ENCODE data around the gene INTS7. TPM values are rescaled to one million over a fixed set of nuclear protein-coding genes. Genes with fewer than 3 reads are reported as not detected.

The INTS7 gene
- total RNA-seq, 1 experiment from 2014 or later: 45.0 TPM

- Histone ChIP-seq H3K27ac (ENCODE audit: low read depth, low read length, poor library complexity, severe bottlenecking) (no peak overlapping the region), H3K4me3 (ENCODE audit: low read depth, low read length, poor library complexity, severe bottlenecking) (no peak overlapping the region), H3K9me3 (ENCODE audit: low read depth, low read length, poor library complexity, severe bottlenecking) (no peaks in the 10 kb centered on the region), H3K27me3 (replicated peaks; ENCODE audit: insufficient read depth, low read depth, low read length, poor library complexity) (no peaks in the 10 kb centered on the region), H3K4me1 (ENCODE audit: insufficient read depth, low read length, poor library complexity, severe bottlenecking) (no peaks in the 10 kb centered on the region), H3K36me3 (ENCODE audit: insufficient read depth, low read length, poor library complexity, severe bottlenecking) (peaks cover 33% of the 10 kb centered on the region)
- ChIA-PET CTCF (no interaction called here), POLR2A (ENCODE audit: low non-redundant PET) (no interaction called here)
- no peak for DNase-seq (ENCODE audit: low spot score)
- intact Hi-C loops (cut with micrococcal nuclease; ENCODE audit: unreplicated experiment): no loop called here
- no TSS peak for BruUV-seq (replicated peaks)
- TF ChIP-seq CTCF (conservative IDR thresholded peaks at IDR 0.05; ENCODE audit: low read depth, low read length) (no peak), EZH2 (IDR thresholded peaks at IDR 0.05; ENCODE audit: borderline replicate concordance, low read depth, low read length, poor library complexity, severe bottlenecking) (no peak)
These were observed 48.6 kb downstream of the INTS7 start for GRCh38 chr1:211986628-211987254.

DNA sequence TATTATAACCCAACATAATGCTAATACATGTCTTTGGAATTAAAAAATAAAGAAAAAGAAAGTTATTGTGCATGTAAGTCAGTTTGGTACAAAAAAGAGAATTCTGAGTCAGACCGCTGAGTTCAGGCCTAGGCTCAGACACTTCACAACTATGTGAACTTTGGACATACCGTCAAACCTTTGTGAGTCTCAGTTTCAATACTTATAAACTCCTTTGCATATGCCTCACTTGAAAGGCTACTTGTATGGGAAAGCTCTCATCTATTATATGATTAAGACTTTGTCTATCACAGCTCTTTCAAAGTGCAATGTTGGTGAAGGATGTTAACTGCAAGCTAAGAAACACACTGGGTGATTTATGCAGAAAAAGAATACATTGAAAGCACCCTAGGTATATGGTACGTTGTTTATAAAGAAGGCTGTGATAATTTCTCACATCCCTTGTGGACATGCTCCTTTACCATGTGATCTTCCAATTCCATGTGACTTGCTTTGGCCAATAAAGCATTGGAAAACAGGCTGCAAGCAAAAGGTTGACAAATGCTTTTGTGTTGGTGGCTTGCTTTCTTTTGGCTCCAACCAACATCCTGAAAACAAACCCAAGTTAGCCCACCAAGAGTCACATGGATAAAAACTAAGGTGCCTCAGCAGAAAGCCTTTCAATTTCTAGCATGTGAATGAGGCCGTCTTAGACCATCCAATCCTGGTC is 49.6 kb downstream of the INTS7 start:
- H3K27me3 ChIP-seq (replicated peaks; ENCODE audit: insufficient read depth, low read depth, low read length, poor library complexity): no peaks in the 10 kb centered on the region
- no peak overlapping the region for H3K4me3 ChIP-seq (ENCODE audit: low read depth, low read length, poor library complexity, severe bottlenecking)
- ChIA-PET POLR2A (ENCODE audit: low non-redundant PET) (no interaction called here), CTCF (no interaction called here)
- no peaks in the 10 kb centered on the region for H3K9me3 ChIP-seq (ENCODE audit: low read depth, low read length, poor library complexity, severe bottlenecking)
- TF ChIP-seq EZH2 (IDR thresholded peaks at IDR 0.05; ENCODE audit: borderline replicate concordance, low read depth, low read length, poor library complexity, severe bottlenecking) (no peak), CTCF (conservative IDR thresholded peaks at IDR 0.05; ENCODE audit: low read depth, low read length) (no peak)
- H3K27ac ChIP-seq (ENCODE audit: low read depth, low read length, poor library complexity, severe bottlenecking): no peak overlapping the region
- peaks cover 39% of the 10 kb centered on the region for H3K36me3 ChIP-seq (ENCODE audit: insufficient read depth, low read length, poor library complexity, severe bottlenecking)
- no TSS peak for BruUV-seq (replicated peaks)
- intact Hi-C loops (cut with micrococcal nuclease; ENCODE audit: unreplicated experiment): no loop called here
- no peak for DNase-seq (ENCODE audit: low spot score)
- H3K4me1 ChIP-seq (ENCODE audit: insufficient read depth, low read length, poor library complexity, severe bottlenecking): no peaks in the 10 kb centered on the region

GRCh38 chr1:211978596-211978995 is 56.8 kb downstream of the INTS7 start:
- no peaks in the 10 kb centered on the region for H3K27me3 ChIP-seq (replicated peaks; ENCODE audit: insufficient read depth, low read depth, low read length, poor library complexity)
- BruUV-seq (replicated peaks): no TSS peak
- no peak for DNase-seq (ENCODE audit: low spot score)
- no peak overlapping the region for H3K4me3 ChIP-seq (ENCODE audit: low read depth, low read length, poor library complexity, severe bottlenecking)
- peaks cover 3% of the 10 kb centered on the region for H3K4me1 ChIP-seq (ENCODE audit: insufficient read depth, low read length, poor library complexity, severe bottlenecking)
- intact Hi-C loops (cut with micrococcal nuclease; ENCODE audit: unreplicated experiment): no loop called here
- CTCF ChIA-PET: no interaction called here
- no peaks in the 10 kb centered on the region for H3K9me3 ChIP-seq (ENCODE audit: low read depth, low read length, poor library complexity, severe bottlenecking)
- H3K27ac ChIP-seq (ENCODE audit: low read depth, low read length, poor library complexity, severe bottlenecking): no peak overlapping the region
- POLR2A ChIA-PET (ENCODE audit: low non-redundant PET): no interaction called here
- peaks cover 46% of the 10 kb centered on the region for H3K36me3 ChIP-seq (ENCODE audit: insufficient read depth, low read length, poor library complexity, severe bottlenecking)
- TF ChIP-seq EZH2 (IDR thresholded peaks at IDR 0.05; ENCODE audit: borderline replicate concordance, low read depth, low read length, poor library complexity, severe bottlenecking) (no peak), CTCF (conservative IDR thresholded peaks at IDR 0.05; ENCODE audit: low read depth, low read length) (no peak)

Data from A673 (cell line).